ENCODE measurements around the gene BMPR2. TPM values are rescaled to one million over a fixed set of nuclear protein-coding genes. Genes with fewer than 3 reads are reported as not detected.
"Not testable (repeated sequence)": the region's sequence is repeated elsewhere in the genome, so short reads cannot be mapped to it uniquely, and the experiment has no call there.

The BMPR2 gene
- total and polyA plus RNA-seq, 2 experiments from 2014 or later = 12.5 to 42.2 TPM

DNA sequence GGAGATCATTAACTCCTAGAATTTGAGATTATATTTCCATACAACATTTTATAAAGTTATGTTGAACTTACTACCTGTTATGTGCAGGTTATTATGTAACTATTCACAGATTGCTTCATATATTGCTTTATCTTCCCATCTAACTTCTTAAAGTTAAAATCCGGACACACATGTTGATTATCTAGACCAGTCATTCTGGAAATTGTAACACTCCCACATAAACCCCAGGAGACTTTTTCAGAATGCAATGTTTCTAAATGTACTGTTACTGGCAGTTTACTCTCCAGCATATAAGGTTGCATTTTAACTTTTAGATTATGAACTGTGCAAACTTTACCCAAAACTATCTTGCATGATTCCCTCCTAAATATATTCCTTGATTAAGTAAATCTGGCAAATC lies 188.1 kb downstream of the BMPR2 start:
- no peak overlapping the region for H2AFZ ChIP-seq
- TF ChIP-seq EZH2phosphoT487 (IDR thresholded peaks at IDR 0.05; ENCODE audit: low read depth, severe bottlenecking, unreplicated experiment) (no peak), EZH2 (IDR thresholded peaks at IDR 0.05; ENCODE audit: borderline replicate concordance) (no peak)
- no peaks in the 10 kb centered on the region for H3K36me3 ChIP-seq (replicated peaks; ENCODE audit: insufficient read depth, low read depth)
- no peak overlapping the region for H3K4me2 ChIP-seq
- no peaks in the 10 kb centered on the region for H3K4me1 ChIP-seq (ENCODE audit: insufficient read depth)
- H3K9me3 ChIP-seq (ENCODE audit: low read depth) = no peaks in the 10 kb centered on the region
- no peaks in the 10 kb centered on the region for H3K9me2 ChIP-seq (replicated peaks; ENCODE audit: insufficient read depth)
- H3K27ac ChIP-seq = no peak overlapping the region
- H3K4me3 ChIP-seq = no peak overlapping the region
- H3K79me2 ChIP-seq = no peaks in the 10 kb centered on the region
- no peaks in the 10 kb centered on the region for H3K27me3 ChIP-seq
- H4K20me1 ChIP-seq (ENCODE audit: insufficient read depth, poor library complexity, severe bottlenecking) = no peaks in the 10 kb centered on the region
- WGBS (ENCODE audit: low lambda C conversion rate, missing lambda C conversion rate) = 87% methylated on average over 1 of the region's 1 CpG
- DNase-seq (ENCODE audit: low spot score) = no peak

DNA sequence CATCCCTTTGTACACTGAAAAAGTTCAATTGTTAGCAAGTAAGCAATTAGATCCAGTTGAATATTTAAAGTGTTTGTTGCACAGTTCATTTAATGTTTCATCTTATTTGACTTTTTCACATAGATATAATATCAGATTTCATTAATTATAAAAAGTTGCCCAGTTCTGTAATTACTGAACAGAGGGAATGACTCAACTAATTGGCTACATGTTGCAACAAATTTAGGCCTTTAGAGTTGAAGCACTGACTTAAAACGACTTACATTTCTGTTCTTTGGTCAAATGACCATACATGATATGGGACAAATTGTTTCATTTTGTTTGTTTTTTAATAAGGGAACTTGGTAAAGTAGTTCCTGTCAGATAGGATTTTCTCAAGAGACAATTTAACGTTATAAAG lies 190.2 kb downstream of the BMPR2 start:
- Histone ChIP-seq H3K9me2 (replicated peaks; ENCODE audit: insufficient read depth) (no peaks in the 10 kb centered on the region), H3K27me3 (no peaks in the 10 kb centered on the region), H4K20me1 (ENCODE audit: insufficient read depth, poor library complexity, severe bottlenecking) (no peaks in the 10 kb centered on the region), H2AFZ (no peak overlapping the region), H3K79me2 (no peaks in the 10 kb centered on the region), H3K27ac (no peak overlapping the region), H3K36me3 (replicated peaks; ENCODE audit: insufficient read depth, low read depth) (no peaks in the 10 kb centered on the region), H3K4me1 (ENCODE audit: insufficient read depth) (no peaks in the 10 kb centered on the region), H3K4me3 (no peak overlapping the region), H3K9me3 (ENCODE audit: low read depth) (no peaks in the 10 kb centered on the region), H3K4me2 (no peak overlapping the region)
- no peak for DNase-seq (ENCODE audit: low spot score)
- TF ChIP-seq EZH2phosphoT487 (IDR thresholded peaks at IDR 0.05; ENCODE audit: low read depth, severe bottlenecking, unreplicated experiment) (no peak), EZH2 (IDR thresholded peaks at IDR 0.05; ENCODE audit: borderline replicate concordance) (no peak)
- TF ChIP-seq, protein P1, sequence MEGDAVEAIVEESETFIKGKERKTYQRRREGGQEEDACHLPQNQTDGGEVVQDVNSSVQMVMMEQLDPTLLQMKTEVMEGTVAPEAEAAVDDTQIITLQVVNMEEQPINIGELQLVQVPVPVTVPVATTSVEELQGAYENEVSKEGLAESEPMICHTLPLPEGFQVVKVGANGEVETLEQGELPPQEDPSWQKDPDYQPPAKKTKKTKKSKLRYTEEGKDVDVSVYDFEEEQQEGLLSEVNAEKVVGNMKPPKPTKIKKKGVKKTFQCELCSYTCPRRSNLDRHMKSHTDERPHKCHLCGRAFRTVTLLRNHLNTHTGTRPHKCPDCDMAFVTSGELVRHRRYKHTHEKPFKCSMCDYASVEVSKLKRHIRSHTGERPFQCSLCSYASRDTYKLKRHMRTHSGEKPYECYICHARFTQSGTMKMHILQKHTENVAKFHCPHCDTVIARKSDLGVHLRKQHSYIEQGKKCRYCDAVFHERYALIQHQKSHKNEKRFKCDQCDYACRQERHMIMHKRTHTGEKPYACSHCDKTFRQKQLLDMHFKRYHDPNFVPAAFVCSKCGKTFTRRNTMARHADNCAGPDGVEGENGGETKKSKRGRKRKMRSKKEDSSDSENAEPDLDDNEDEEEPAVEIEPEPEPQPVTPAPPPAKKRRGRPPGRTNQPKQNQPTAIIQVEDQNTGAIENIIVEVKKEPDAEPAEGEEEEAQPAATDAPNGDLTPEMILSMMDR (IDR thresholded peaks at IDR 0.05; ENCODE audit: poor library complexity) = no peak
- 85% methylated on average over 2 of the region's 2 CpGs for WGBS (ENCODE audit: low lambda C conversion rate, missing lambda C conversion rate)

DNA sequence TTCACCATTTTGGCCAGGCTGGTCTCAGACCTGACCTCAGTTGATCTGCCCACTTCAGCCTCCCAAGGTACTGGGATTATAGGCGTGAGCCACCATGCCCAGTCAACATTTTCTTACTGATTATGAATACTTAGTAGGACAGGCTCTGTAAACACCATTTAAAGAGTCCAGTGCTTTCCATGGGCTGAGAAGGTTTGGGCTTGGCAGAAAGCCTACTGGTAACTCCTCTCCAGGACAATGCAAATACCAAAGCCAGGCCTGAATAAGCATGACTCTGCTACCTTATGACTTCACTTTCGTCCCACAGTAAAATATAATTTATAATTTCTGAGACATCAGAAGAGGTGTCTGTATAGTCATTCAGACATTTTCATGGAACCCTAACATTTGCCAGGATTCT lies 198.4 kb downstream of the BMPR2 start:
- Histone ChIP-seq H3K9me2 (replicated peaks; ENCODE audit: insufficient read depth) (no peaks in the 10 kb centered on the region), H3K4me1 (ENCODE audit: insufficient read depth) (no peaks in the 10 kb centered on the region), H3K27me3 (no peaks in the 10 kb centered on the region), H2AFZ (no peak overlapping the region), H3K79me2 (no peaks in the 10 kb centered on the region), H3K9me3 (ENCODE audit: low read depth) (no peaks in the 10 kb centered on the region), H3K4me3 (no peak overlapping the region), H3K4me2 (no peak overlapping the region), H3K27ac (no peak overlapping the region), H3K36me3 (replicated peaks; ENCODE audit: insufficient read depth, low read depth) (no peaks in the 10 kb centered on the region), H4K20me1 (ENCODE audit: insufficient read depth, poor library complexity, severe bottlenecking) (no peaks in the 10 kb centered on the region)
- DNase-seq (ENCODE audit: low spot score) = no peak
- WGBS (ENCODE audit: low lambda C conversion rate, missing lambda C conversion rate) = 90% methylated on average over 2 of the region's 2 CpGs
- no peak for TF ChIP-seq EZH2 (IDR thresholded peaks at IDR 0.05; ENCODE audit: borderline replicate concordance)
- no peak for TF ChIP-seq EZH2phosphoT487 (IDR thresholded peaks at IDR 0.05; ENCODE audit: low read depth, severe bottlenecking, unreplicated experiment)
- TF ChIP-seq, protein P1 (IDR thresholded peaks at IDR 0.05; ENCODE audit: poor library complexity) = no peak

DNA sequence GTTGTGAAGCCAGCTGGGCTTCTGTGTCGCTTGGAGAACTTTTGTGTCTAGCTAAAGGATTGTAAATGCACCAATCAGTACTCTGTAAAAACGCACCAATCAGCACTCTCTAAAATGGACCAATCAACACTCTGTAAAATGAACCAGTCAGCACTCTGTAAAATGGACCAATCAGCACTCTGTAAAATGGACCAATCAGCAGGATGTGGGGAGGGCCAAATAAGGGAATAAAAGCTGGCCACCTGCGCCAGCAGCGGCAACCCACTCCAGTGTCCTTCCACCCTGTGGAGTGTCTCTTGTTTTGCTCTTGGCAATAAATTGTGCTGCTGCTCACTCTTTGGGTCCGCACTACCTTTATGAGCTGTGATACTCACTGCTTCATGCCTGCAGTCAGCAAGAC lies 199.1 kb downstream of the BMPR2 start:
- not testable (repeated sequence) for H4K20me1 ChIP-seq (ENCODE audit: insufficient read depth, poor library complexity, severe bottlenecking); H3K4me2 ChIP-seq; DNase-seq (ENCODE audit: low spot score); H3K36me3 ChIP-seq (replicated peaks; ENCODE audit: insufficient read depth, low read depth); H3K79me2 ChIP-seq; H3K4me1 ChIP-seq (ENCODE audit: insufficient read depth); H3K27ac ChIP-seq; H3K9me3 ChIP-seq (ENCODE audit: low read depth); H3K4me3 ChIP-seq; H3K9me2 ChIP-seq (replicated peaks; ENCODE audit: insufficient read depth); H3K27me3 ChIP-seq; H2AFZ ChIP-seq
- 94% methylated on average over 5 of the region's 5 CpGs for WGBS (ENCODE audit: low lambda C conversion rate, missing lambda C conversion rate)

Measured in hepatocyte (in vitro differentiated cells).